Activated CD4-positive, alpha-beta T cell treated with anti-CD3 and anti-CD28 coated beads for 48 hours (primary cell): ENCODE measurements around the gene SLC17A2.

Experiments
- DNase-seq: peaks from one replicate; pipeline ENCODE4 v3.0.0-alpha.2; 2020

SLC17A2 gene, protein sequence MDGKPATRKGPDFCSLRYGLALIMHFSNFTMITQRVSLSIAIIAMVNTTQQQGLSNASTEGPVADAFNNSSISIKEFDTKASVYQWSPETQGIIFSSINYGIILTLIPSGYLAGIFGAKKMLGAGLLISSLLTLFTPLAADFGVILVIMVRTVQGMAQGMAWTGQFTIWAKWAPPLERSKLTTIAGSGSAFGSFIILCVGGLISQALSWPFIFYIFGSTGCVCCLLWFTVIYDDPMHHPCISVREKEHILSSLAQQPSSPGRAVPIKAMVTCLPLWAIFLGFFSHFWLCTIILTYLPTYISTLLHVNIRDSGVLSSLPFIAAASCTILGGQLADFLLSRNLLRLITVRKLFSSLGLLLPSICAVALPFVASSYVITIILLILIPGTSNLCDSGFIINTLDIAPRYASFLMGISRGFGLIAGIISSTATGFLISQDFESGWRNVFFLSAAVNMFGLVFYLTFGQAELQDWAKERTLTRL

DNA sequence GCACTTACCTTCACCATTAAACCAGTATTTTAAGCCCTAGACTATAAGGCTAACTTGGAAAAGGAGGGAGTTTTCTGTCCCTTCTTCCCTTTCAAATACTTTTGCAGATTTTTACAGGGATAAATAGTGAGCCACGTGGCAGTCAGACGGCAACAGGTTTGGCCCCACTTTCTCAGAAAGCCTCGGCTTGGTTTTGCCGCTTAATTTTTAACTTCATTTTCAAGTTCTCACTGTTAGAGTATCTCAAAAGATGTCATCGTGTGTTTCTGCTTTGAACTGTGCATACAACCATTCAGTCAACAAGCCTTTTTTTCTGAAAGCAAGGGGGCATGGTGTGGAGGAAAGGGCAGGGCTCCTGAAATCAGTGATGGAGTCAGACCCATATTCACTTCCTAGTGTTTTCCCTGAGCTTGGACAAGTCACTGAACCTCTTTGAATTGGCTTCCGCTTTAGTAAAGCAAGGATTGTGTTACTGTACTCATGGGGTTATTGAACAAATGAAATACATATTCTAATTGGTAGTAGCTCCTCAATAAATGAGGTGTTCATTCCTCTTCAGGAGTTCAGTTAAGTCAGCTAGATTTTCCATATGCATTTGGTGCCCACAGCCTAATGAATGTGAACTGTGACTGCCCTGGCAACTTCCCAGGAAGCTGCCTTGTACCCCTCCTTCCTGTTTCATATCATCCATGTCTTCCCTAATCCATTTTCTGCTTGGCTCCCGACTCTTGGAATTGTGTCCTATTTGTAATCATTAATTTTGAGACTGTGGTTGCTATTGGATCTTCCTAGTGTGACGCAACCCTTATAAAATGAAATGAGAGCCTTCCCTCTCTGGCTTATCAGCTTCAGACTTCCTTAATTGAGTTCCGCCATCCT lies at the start of gene SLC17A2:
Gene SLC17A2 (minus strand): TSS at position 160 of the 879 bp plus-strand sequence. CDS start 4,895 bp downstream, outside the sequence.
- DNase-seq, result no peak

DNA sequence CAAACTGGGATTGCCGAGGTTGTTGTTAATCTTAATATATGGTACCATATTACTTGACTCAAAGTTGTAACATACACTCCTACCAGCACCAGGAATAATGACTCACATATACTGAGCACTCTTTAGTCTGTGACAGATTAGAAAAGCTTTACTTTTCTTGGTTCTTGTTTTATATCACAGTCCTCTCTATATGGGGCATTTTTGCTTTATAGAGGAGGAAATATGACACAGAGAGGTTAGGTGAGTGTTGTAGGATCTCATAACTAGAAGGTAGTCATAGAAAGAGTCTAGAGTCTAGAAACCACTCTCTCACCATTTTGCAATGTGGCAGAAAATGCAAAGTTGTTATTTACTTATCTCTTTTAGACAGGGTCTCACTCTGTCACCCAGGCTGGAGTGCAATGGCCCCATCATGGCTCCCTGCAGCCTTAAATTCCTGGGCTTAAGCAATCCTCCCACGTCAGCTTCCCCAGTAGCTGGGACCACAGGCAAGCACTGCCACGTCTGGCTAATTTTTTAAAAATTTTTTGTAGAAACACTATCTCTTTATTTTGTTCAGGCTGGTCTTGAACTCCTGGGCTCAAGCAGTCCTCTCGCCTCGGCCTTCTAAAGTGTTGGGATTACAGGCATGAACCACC lies 45.6 kb upstream of the SLC17A2 start:
- no peak for DNase-seq

DNA sequence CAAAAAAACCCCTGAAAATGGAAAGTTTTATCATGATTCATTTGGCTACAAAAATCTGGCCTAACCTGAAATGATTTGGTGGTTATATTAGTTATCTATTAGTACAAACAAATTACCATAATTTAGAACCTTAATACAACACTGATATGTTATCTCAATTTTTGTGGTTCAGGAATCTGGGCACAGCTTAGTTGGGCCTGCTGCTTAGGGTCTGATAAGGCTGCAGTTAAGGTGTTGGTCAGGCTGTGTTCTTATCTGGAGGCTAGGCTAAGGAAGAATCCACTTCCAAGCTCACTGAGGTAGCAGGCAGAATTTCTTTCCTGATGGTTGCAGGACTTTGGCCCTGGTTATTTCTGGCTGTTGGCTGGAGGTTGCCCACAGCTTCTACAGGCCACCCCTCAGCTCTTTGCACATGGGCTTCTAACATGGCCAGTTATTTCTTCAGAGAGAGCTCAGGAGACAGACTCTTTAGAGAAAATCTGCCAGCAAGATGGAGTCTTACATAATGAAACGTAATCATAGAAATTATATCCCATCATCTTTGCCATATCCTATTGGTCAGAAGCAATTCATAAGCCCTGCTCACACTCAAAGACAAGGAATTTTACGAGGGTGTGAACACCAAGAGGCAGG lies 43.5 kb upstream of the SLC17A2 start:
- DNase-seq, result no peak

DNA sequence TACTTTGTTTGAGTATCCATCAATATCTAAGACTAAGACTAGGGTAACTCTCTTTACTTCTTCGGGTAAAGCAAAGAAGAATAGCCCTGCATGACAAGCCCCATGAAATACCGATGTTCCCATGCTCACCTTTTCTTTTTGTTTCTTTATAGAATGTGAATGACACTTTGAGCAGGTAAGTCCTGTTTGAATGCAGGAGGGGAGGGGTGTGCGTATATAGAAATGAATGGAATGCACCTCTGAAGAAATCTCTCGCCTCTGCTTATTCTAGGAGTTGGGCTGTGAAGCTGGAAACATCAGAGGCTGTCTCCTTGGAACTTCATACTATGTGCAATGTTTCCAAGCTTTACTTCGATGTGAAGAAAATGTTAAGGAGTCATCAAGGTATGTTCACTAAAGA lies 42.4 kb upstream of the SLC17A2 start:
- DNase-seq, result no peak

DNA sequence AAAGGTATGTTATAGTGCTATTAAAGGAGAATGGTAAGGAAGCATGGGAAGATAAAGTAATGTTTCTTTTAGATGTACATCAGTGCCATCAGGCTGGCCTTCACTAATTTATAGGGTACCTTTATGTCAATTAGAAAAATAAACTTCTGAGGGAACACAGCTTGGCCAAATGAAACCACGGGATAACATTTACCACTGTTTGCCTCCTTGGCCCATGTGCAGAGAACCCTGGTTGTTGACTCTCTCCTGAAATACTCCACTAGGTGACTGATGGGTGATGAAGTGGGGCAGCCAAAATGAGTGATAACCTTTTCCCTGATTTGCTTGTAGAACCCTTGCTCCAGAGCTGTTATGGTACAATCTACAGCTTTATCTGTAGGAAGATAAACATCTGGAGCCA lies 41.6 kb upstream of the SLC17A2 start:
- no peak for DNase-seq

DNA sequence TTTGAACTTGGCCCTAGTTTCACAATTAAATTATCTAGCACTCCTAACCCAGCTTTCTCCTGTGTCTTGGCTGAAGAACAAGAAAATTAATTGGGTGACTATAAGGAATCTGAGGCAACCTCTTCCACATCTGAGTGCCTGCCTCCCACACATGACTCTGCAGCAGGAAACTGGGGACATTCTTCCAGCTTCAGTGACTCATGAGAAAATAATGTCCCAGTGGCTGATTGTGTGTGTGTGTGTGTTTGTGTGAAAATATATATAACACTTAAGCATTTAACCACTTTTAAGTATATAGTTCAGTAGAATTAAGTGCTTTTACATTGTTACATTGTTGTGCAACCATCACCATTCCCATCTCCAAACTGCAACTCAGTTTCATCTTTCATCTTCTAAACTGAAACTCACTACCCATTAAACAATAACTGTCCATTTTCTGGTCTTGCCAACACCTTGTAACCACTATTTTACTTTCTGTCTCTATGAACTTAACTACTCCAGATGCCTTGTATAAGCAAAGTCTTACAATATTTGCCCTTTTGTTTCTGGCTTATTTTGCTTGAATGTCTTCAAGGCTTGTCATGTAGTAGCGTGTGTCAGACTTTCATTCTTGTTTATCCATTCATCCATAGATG lies 40.8 kb upstream of the SLC17A2 start:
- DNase-seq, result no peak

DNA sequence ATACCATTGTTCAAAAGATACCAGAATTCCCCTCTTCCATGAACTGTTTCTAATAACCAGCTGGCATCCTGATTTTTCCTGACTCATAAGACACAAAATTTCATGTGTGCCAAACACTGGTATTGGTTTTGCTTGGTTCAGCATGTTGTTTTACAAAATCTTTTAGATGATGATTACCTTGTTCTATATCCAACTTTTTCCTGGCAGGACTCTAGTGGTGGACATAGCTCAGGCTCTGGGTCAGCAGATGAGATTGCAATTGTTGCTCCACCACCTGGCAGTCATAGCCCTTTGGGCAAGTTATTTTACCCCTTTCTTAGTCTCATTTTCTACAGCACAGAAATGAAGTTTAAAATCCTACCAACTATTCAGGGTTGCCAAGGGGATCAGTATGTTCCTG lies 38.3 kb upstream of the SLC17A2 start:
- DNase-seq, result no peak

DNA sequence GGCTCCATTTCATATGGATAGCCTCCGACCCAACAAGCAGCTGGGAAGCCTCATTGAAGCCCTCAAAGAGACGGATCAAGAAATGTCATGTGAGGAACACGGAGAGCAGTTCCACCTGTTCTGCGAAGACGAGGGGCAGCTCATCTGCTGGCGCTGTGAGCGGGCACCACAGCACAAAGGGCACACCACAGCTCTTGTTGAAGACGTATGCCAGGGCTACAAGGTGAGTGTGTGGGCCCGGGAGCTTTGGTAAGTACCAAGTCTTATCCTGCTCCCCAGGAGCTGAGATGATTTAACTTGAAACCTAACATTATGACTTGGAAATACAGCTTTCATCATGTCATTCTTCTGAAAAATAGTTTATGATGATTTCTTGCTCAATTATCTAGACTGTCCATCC lies 36.2 kb upstream of the SLC17A2 start:
- peak; percentile 45 for DNase-seq

DNA sequence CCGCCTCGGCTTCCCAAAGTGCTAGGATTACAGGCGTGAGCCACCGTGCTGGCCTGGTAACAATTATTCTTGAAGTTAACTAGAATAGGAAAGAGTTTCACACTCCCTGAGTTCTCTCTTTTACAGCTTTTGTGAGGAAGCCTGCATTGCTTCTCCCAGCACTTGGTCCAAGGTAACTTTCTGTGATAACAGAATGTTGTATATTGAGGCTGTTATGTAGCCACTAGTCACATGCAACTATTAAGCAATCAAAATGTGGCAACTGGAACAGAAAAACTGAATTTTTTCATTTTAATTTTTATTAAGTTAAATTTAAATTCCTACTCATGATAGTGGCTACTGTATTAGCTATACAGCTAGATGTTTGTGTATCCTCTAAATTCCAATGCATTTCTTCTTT lies 34.6 kb upstream of the SLC17A2 start:
- DNase-seq, result no peak

DNA sequence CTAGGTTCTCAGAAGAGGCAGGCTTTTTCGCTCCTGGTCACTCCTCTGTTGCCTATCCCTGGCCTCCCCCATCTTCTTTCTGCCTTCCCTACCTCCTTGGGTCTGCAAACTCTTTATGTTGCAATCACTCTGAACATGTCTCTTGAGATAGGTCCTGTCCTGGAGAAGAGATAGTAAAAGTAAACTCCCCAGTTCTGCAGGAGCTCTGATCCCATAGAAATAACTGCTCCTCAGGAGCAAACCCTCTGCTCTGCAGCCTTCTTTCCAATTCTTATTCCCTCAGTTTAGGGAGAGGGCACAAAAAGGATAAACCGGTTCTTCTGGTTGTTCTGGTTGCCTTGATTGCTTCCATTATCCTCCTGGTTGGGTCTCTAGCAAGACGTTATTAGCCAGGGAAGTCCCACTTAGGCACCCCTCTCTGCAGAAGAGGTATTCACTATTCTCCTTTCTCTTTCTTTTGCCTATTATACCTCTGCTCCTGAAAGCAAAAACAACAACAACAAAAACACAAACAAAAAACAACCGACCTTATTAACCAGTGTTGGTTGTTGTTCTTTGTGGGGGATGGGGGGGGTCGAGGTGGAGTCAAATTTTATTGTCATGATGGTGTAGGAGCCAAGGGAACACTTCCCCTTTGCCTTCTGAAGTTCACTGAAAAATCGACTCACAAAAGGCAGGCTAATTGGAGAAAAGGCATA lies 33.1 kb upstream of the SLC17A2 start:
- DNase-seq, result no peak

DNA sequence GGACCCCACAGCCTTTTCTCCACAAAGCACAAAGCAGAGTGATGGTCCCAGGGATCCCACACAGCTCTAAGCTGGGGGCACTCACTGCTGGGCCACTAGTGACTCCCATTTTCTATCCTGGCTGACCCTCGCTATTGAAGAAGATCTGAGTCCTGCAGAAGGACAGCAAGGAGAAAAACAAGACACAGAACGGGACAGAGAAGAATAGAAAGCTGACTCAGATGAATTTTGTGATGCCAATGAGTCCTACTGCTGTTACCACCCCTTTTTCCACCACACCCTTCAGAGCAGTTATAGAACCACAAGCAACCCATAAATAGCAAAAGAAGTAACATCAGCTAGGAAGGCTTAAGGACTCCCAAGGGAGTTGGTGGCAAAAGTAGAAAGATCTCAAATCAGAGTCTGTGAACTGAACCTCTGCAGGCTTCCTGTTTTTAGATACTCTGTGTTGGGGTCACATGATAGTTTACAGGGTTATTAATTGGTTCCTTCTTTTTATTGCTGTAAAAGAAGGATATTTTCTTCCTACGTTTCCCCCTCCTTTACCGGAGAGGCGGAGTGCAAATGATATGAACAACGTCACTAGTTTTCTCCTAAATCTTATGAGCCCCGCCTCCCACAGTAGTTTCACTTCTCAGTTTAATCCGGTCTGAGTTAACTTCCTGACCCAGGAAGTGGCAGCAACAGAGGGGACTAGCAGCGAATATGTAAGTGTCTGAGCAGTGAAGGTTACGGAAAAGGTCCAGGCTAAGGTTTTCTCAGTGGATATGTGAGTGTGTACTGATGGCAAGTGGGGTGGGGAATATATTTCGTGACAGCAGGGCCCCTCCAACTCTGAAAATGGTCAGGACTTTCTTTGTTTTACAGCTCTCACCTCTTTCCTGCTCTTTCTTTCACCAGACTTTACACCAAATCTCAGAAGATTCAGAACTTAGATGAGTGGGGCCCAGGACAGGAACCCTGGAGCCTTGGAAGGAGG lies 31.9 kb upstream of the SLC17A2 start, which contains the start of gene TRIM38:
Gene TRIM38 (plus strand): TSS at position 654 of the 979 bp plus-strand sequence. CDS start 3,721 bp downstream, outside the sequence.
- DNase-seq, result peak; percentile 79

DNA sequence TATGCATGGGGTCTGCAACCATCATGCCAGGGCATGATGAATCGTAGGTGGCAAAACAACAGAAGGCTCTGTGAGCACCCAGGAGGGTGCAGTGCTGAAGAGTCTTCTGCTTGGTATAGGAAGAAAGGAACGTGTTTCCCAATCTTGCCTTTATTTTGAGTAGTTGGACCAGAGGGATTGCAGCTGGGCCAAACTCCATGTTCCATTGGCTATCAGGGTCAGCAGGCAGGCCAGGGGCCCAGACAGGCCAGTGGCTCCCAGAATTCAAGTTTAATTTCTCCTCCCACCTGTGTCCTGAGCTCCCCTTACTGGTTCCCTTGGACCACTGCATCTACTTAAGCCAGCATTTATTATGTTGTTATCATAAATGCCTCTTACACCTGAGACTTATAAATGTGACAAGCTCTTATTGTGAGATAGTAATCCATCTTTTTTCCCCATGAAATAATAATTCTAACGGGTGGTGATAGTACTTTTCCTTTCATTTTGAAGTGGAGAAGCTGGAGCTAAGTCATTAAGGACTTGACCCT lies 31.2 kb upstream of the SLC17A2 start:
- DNase-seq, result no peak

DNA sequence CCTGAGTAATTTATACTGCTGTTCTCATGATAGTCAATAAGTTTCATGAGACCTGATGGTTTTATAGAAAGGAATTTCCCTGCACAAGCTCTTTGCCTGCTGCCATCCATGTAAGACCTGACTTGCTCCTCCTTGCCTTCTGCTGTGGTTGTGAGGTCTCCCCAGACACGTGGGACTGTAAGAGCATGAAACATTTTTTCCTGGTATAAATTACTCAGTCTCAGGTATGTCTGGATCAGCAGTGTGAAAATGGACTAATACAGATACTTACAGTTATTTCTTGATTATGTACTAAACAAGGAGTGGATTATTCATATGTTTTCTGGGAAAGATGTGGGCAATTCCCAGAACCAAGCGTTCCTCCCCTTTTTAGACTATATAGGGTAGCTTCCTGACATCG lies 30.2 kb upstream of the SLC17A2 start:
- DNase-seq, result peak; percentile 72

DNA sequence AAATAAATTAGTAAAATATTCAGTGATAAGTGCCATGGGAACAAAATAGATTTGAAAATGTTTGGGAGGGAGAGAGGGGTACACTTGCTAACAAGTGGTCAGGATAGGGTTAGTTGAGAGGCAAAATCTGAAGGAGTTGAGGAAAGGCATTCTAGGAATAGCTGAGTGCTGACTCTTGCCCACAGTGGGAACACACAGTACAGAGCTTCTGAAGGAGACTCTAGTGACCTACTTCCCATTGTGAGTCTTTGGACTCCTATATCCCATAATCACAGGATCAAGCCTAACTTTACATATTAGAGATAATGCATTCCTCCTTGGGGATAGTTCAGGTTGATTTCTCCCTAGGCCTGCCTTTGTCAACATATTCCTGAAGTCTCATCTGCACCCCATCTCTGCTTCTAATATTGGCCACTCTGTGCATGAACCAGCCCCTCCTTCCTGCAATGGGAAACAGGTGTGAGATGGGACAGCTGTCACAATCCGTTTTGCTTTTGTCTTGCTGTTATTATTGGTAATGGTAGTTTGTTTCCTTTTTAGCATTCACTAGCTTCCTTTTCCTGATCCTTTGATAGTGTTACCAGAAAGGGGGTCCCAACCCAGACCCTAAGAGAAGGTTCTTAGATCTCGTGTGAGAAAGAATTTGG lies 29.5 kb upstream of the SLC17A2 start:
- DNase-seq, result no peak

DNA sequence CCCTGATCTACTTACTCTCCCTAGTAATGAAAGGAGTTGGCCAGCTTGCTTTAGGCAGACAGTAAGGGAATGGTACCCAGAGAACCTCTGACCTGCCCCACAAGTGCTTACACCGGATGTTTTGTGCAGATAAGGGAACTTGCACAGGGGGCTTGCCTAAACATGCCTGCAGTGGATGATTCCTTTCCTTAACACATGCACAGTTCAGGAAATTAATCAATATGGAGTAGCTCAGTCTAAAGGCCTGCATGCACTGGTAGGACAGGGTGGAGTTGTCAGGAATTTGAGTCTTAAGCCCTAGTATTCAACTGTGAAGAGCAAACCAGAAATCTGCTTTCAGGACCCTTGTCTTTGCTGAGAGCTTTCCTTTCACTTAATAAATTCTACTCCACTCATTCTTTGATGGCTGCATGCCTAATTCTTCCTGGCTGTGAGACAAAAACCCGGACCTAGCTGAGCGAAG lies 28.2 kb upstream of the SLC17A2 start:
- DNase-seq, result no peak

DNA sequence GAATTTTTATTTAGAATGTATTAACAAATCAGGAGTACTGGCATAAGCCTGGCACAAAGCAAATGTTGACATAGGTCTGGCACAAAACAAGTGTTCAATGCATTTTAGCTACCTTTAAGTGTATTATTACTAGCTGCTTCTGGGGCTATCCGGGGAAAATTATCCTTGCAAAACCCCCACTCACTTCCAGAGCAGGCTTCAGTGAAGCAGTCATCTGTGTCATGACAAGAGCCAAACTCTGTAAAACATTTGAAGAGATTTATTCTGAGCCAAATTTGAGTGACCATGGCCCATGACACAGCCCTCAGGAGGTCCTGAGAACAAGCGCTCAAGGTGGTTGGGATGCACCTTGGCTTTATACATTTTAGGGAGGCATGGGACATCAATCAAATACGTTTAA lies 25.7 kb upstream of the SLC17A2 start:
- no peak for DNase-seq

DNA sequence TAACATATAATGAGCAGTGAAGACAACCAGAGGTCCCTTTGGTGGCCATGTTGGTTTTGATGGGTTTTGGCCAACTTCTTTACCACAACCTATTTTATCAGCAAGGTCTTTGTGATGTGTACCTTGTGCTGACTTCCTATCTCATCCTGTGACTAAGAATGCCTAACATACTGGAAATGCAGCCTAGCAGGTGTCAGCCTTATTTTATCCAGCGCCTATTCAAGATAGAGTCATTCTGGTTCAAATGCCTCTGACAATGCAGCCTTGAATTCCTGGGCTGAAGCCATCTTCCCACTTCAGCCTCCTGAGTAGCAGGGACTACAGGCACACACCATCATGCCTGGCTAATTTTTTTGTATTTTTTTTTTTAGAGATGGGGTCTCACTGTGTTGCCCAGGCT lies 24.3 kb upstream of the SLC17A2 start:
- no peak for DNase-seq

DNA sequence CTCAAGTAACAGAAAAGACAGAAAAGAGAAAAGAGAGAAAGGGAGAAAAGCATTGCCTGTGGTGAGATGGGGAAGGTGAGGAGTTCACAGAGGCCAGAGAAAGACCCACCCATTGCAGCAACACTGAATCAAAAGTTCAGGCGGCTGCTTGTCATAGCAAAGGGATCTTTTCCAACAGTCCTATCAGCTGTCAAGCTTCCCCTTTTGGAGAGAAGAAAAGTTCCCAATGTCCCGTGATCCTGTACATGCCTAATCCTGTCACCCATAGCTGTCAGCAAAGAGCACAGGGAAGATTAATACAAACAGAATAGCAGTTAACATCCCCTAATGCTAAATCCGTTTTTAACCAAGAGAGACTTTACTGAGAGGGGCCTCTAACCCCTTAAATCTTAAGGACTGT lies 23.2 kb upstream of the SLC17A2 start:
- no peak for DNase-seq

DNA sequence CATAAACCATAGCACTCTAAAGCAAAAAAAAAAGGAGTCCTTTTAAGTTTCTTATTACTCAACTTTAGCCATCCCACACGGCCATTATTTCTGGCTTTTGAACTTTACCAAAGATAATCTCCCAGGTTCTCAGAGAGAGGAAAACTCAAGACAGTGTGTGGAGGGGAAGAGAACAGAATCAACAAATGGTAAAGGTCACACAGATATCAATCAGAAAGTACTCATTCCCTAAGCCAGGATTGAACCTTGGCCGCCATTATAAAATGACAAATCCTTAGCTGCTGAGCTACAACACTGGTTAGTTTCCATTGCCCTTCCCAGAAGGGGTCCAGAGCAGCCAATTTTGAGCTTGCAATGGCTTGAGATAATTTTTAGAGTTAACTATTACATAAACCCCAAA lies 22.0 kb upstream of the SLC17A2 start:
- no peak for DNase-seq
